Coronary artery (tissue), 2 donors: ENCODE results near the gene LRP4.

Experiments
- DNase-seq: peaks from one replicate; pipeline ENCODE4 v3.0.0-alpha.2; 2017; ENCODE audit warnings: low spot score
- H3K27ac ChIP-seq, 2 donors: fragments of 200-600 bp; sonication (generic); one replicate each; pipeline ENCODE4 v1.5.1; 2016 to 2019
- H3K4me3 ChIP-seq: fragments of 200-600 bp; sonication (generic); 2 replicates; pipeline ENCODE4 v1.5.1; 2016; ENCODE audit warnings: mild to moderate bottlenecking, moderate library complexity
- TF ChIP-seq, protein P1 (sequence below): fragments of 200-600 bp; sonication (generic); IDR thresholded peaks from one replicate; pipeline ENCODE4 v1.5.1; 2019; ENCODE audit warnings: antibody characterized with exemption

The LRP4 gene

DNA sequence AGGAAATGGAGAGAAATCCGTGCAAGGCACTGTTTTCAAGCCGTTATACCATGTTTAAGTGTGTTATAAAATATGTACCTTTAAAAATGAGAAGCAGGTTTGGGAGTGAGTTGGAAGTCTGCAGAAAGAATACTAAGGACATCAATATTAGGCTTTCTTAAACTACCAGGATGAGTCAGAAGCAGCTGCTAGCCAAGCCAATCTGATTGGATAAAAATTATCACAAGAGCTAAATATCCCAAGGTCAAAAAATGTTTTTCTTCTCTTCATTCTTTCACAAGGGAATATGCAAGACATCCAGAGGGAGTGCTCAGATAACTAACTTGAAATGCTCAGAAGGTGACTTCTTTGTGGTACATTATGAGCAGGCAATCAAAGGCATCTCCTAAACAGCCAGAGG lies 53.0 kb downstream of the LRP4 start:
- TF ChIP-seq, protein P1, sequence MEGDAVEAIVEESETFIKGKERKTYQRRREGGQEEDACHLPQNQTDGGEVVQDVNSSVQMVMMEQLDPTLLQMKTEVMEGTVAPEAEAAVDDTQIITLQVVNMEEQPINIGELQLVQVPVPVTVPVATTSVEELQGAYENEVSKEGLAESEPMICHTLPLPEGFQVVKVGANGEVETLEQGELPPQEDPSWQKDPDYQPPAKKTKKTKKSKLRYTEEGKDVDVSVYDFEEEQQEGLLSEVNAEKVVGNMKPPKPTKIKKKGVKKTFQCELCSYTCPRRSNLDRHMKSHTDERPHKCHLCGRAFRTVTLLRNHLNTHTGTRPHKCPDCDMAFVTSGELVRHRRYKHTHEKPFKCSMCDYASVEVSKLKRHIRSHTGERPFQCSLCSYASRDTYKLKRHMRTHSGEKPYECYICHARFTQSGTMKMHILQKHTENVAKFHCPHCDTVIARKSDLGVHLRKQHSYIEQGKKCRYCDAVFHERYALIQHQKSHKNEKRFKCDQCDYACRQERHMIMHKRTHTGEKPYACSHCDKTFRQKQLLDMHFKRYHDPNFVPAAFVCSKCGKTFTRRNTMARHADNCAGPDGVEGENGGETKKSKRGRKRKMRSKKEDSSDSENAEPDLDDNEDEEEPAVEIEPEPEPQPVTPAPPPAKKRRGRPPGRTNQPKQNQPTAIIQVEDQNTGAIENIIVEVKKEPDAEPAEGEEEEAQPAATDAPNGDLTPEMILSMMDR = no peak
- DNase-seq = no peak
- Histone ChIP-seq H3K27ac (no peak overlapping the region), H3K4me3 (no peak overlapping the region)

DNA sequence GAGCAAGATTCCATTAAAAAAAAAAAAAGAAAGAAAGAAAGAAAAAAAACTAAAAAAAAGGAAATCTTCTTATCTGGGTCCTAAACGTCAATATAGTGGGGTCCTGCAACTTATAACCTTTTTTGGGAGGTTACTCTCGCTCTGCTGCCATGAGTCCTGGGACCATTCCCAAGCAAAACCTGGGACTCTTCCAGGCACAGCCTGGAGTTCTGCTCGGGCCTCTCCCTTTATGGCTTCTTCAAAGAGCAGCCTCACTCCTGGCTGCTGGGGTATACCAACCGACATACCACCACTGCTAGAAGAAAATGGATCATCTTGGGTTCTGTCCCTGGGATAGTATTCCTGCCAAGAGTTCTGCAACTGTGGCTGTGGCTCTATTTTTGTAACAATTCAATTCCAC lies 58.1 kb downstream of the LRP4 start:
- TF ChIP-seq, protein P1 = no peak
- H3K27ac ChIP-seq = no peak overlapping the region
- H3K4me3 ChIP-seq = no peak overlapping the region
- DNase-seq = no peak

DNA sequence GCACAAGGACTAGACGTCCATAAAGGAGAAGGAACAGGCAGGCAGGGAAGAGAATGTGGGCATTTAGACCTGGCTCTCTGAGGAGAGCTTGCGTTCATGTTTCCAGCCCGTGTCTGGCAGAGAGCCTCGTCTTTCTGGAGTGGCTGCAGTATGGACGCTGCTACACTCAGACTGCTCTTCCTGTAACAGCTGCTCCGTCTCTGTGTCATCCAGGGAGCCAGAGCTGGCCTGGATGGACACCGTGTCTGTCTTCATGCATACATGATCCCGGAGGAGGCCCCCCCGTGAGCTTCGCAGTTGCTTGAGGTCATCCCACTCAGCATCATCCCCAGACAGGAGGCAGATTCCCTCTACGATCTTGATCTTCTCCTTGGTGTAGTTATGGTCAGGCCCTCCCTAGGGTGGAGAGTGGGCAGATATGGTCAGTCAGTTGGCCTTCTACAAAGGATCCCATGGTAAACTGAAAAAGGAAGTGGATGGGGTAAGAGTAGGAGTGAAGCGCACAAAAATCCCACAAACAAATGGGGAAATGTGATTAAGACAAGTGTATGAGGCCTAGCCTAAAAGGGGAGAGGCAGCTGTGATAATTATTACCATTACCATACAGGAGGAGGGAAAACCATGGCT lies 59.3 kb downstream of the LRP4 start:
- no peak for DNase-seq
- TF ChIP-seq, protein P1 = no peak
- Histone ChIP-seq H3K4me3 (no peak overlapping the region), H3K27ac (no peak overlapping the region)

DNA sequence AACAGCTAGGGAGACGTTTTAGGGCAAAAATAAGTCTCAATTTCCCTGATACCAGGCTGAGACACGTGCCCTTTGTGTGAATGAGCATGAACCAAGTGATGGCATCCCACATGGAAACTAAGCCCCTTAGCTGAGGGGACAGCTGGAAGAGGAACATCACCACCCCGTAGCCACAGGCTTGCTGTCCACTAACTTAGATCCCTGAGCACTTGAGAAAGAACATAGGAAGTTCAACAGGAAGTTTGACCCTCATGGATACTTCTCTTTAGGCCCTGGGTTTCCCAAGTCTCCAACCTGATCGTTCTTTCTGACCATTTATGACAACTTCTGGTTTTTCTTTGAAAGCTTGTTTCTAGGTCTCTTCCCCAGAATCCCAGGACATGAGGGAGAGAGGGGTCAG lies 60.7 kb downstream of the LRP4 start:
- Histone ChIP-seq H3K27ac (peak overlapping the region in 1 of 2 donors; percentile 15), H3K4me3 (no peak overlapping the region)
- no peak for DNase-seq
- TF ChIP-seq, protein P1 = no peak

DNA sequence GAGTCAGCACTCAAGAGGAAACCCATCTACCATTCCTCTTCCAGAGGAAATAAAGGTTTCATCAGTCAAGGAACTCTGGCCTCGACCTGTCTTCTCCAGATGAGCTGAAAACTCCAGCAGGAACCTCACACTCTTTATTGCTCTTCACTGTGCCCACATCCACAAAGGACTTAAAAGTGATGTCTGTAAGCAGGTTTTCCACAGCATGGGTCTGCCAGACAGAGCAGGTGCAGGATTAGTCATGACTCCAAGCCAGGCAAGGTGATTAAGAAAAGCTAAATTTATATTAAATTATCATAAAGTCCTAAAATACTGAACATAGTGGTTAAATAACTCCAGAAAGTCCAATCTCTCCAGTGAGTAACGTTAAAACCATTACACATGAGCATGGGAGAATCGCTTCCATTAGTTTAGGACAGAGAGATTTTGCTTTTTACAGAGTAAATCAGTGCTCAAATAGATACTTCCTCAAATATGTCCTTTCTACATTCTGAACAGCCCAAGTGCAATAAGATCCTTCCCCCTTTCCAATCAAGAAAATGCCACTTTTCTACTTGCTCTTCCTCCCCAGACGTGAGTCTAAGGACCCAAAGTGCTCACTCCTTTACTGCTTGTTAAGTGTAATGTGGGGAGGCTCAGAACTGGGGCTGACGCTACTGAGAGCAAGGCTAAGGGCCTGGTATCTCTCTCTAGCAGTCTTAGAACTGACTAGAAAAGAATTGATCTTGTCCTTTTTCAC lies 61.6 kb downstream of the LRP4 start:
- TF ChIP-seq, protein P1 = no peak
- no peak overlapping the region for H3K4me3 ChIP-seq
- H3K27ac ChIP-seq = peak overlapping the region in 1 of 2 donors; percentile 16
- DNase-seq = no peak

DNA sequence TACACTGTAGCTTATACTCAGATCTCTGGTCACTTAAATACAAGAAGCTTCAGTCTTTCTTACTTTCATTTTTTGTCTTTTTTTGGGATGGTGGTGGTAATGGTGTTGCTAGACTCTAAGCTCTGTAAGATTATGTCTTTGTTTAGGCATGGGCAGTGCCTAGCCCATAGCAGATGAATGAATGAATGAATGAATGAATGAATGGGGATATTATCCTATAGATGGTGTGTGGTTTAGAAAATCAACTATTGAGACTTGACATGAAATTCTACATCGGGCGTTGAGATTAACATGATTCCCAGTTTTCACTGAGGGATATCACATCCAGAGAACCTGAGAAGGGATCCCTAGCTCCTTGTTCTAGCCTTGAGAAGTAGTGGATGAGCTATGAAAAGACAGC lies 62.5 kb downstream of the LRP4 start:
- Histone ChIP-seq H3K4me3 (no peak overlapping the region), H3K27ac (no peak overlapping the region)
- DNase-seq = no peak
- TF ChIP-seq, protein P1 = no peak

DNA sequence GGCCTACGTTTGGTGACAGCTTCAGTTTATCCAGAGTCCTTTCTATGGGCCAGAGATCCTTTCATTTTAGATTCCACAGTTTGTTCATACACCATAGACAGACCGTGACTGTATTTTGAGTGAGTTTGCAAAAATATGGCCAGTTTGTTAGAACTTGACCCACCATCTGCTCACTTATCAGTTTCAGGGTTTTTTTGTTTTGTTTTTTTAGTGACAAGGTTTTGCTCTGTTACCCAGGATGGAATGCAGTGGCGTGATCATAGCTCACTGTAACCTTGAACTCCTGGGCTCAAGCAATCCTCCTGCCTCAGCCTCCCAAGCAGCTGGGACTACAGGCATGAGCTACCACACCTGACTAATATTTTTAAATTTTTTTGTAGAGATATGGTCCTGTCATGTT lies 63.2 kb downstream of the LRP4 start:
- no peak for DNase-seq
- Histone ChIP-seq H3K27ac (no peak overlapping the region), H3K4me3 (no peak overlapping the region)
- TF ChIP-seq, protein P1 = no peak
